ENCODE results near the gene BACH2.

- TF ChIP-seq POLR2AphosphoS5 (IDR thresholded peaks at IDR 0.05; ENCODE audit: low read depth, low read length) (no peak), POLR2A (IDR thresholded peaks at IDR 0.05; ENCODE audit: low read depth, low read length) (no peak), TAF1 (IDR thresholded peaks at IDR 0.05; ENCODE audit: borderline replicate concordance, low read depth, low read length) (no peak)
Measured at GRCh38 chr6:89992818-89993217, 303.8 kb downstream of the BACH2 start.

Measured in GM12892 (cell line).